ENCODE results near the gene TCEAL3. TPM values are rescaled to one million over a fixed set of nuclear protein-coding genes. Genes with fewer than 3 reads are reported as not detected.

The TCEAL3 gene
- total and polyA plus RNA-seq, 12 donors, result 14.5 to 118 (median 53.5) TPM

DNA sequence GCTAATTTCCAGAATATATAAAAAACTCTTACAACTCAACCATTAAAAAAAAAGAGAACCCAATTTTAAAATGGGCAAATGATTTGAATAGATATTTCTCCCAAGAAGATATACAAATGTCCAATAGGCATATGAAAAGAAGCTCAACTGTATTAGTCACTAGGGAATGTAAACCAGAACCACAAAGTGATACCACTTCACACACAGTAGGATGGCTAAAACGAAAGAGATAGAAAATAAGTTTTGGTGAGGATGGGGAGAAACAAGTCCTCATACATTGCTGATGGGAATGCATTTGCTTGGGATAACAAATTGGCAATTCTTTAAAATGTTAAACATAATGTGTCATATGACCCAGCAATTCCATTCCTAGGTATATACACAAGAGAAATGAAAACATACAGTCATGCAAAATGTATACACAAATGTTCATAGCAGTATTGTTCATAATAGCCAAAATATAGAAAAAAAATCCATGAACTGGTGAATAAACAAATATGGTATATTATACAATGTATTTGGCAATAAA, 5.7 kb downstream of the TCEAL3 start:
- intact Hi-C loops (cut with DNase I), result no loop called here

GRCh38 chrX:103614999-103615398, 7.2 kb downstream of the TCEAL3 start:
- Histone ChIP-seq H3K27me3 (no peaks in the 10 kb centered on the region), H3K4me3 (no peak overlapping the region), H3K4me1 (replicated peaks in 1 of 2) (no peaks in the 10 kb centered on the region), H3K36me3 (replicated peaks in 1 of 2) (no peaks in the 10 kb centered on the region), H3K9me3 (replicated peaks in 1 of 3) (no peaks in the 10 kb centered on the region), H3K27ac (no peak overlapping the region)
- WGBS, 4 donors, result 70 to 100% (median 91%) methylated on average over 1 of the region's 1 CpG
- no peak for DNase-seq
- intact Hi-C loops (cut with DNase I), result no loop called here
- no peak for TF ChIP-seq POLR2A (IDR thresholded peaks at IDR 0.05)
- TF ChIP-seq, protein P1, sequence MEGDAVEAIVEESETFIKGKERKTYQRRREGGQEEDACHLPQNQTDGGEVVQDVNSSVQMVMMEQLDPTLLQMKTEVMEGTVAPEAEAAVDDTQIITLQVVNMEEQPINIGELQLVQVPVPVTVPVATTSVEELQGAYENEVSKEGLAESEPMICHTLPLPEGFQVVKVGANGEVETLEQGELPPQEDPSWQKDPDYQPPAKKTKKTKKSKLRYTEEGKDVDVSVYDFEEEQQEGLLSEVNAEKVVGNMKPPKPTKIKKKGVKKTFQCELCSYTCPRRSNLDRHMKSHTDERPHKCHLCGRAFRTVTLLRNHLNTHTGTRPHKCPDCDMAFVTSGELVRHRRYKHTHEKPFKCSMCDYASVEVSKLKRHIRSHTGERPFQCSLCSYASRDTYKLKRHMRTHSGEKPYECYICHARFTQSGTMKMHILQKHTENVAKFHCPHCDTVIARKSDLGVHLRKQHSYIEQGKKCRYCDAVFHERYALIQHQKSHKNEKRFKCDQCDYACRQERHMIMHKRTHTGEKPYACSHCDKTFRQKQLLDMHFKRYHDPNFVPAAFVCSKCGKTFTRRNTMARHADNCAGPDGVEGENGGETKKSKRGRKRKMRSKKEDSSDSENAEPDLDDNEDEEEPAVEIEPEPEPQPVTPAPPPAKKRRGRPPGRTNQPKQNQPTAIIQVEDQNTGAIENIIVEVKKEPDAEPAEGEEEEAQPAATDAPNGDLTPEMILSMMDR (IDR thresholded peaks at IDR 0.05), result no peak

More for the DNA sequence above, 5.7 kb downstream of the TCEAL3 start:
- 53 to 87% (median 54%) methylated on average over 1 of the region's 1 CpG for WGBS, 4 donors
- TF ChIP-seq, protein P1 (IDR thresholded peaks at IDR 0.05), result no peak
- TF ChIP-seq POLR2A (IDR thresholded peaks at IDR 0.05), result no peak
- H3K4me3 ChIP-seq, result no peak overlapping the region
- H3K9me3 ChIP-seq (replicated peaks in 1 of 3), result no peaks in the 10 kb centered on the region
- no peak overlapping the region for H3K27ac ChIP-seq
- no peaks in the 10 kb centered on the region for H3K27me3 ChIP-seq
- no peaks in the 10 kb centered on the region for H3K36me3 ChIP-seq (replicated peaks in 1 of 2)
- H3K4me1 ChIP-seq (replicated peaks in 1 of 2), result no peaks in the 10 kb centered on the region
- DNase-seq, result no peak

- TF ChIP-seq POLR2A (IDR thresholded peaks at IDR 0.05), result no peak
- TF ChIP-seq, protein P1 (IDR thresholded peaks at IDR 0.05), result no peak
- Histone ChIP-seq H3K27ac (no peak overlapping the region), H3K36me3 (replicated peaks in 1 of 2) (no peaks in the 10 kb centered on the region), H3K27me3 (no peaks in the 10 kb centered on the region), H3K4me3 (no peak overlapping the region), H3K9me3 (replicated peaks in 1 of 3) (no peaks in the 10 kb centered on the region), H3K4me1 (replicated peaks in 1 of 2) (no peaks in the 10 kb centered on the region)
- DNase-seq, result no peak
- intact Hi-C loops (cut with DNase I), result no loop called here
Observed at GRCh38 chrX:103615781-103616371, 8.1 kb downstream of the TCEAL3 start.

DNA sequence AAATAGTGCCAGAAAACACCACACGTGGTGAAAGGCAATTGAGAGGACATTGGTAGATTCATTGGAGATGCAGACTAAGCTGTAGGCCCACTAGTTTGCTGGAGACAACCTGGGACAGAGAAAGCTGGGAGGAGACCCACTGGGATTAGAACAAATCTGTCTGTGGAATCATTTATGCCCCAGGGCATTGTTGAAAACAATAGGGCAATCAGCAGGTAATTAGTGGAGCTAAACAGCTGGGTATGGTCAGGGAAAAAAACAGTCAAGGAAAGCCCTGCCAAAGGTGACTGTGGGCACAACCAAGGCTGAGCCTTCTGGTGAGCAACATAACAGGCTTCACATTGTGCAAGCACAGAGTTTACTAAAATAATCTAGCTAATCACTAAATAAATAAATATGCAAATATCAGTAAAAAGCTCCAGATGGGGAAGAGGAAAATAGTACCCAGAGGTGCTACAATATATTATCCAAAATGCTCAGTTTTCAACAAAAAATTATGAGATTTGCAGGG, 9.0 kb downstream of the TCEAL3 start:
- 33 to 67% (median 47%) methylated on average over 1 of the region's 1 CpG for WGBS, 4 donors
- no peaks in the 10 kb centered on the region for H3K27me3 ChIP-seq
- H3K4me3 ChIP-seq, result no peak overlapping the region
- H3K36me3 ChIP-seq (replicated peaks in 1 of 2), result no peaks in the 10 kb centered on the region
- TF ChIP-seq, protein P1 (IDR thresholded peaks at IDR 0.05), result no peak
- TF ChIP-seq POLR2A (IDR thresholded peaks at IDR 0.05), result no peak
- intact Hi-C loops (cut with DNase I), result no loop called here
- H3K27ac ChIP-seq, result no peak overlapping the region
- H3K9me3 ChIP-seq (replicated peaks in 1 of 3), result no peaks in the 10 kb centered on the region
- no peaks in the 10 kb centered on the region for H3K4me1 ChIP-seq (replicated peaks in 1 of 2)
- DNase-seq, result no peak
